ENCODE measurements around the gene SPTBN4.
"Not testable (repeated sequence)": the region's sequence is repeated elsewhere in the genome, so short reads cannot be mapped to it uniquely, and the experiment has no call there.

Gene SPTBN4

GRCh38 chr19:40510526-40511115 is 43.8 kb downstream of the SPTBN4 start:
- no peak for DNase-seq

GRCh38 chr19:40511487-40511886 is 44.7 kb downstream of the SPTBN4 start:
- no peak for DNase-seq

GRCh38 chr19:40512110-40512472 is 45.3 kb downstream of the SPTBN4 start:
- no peak for DNase-seq

- no peak for DNase-seq
Observed at GRCh38 chr19:40512473-40513344, 45.9 kb downstream of the SPTBN4 start.

GRCh38 chr19:40513345-40513678 is 46.5 kb downstream of the SPTBN4 start:
- no peak for DNase-seq

- no peak for DNase-seq
Observed at GRCh38 chr19:40513741-40514315, 47.0 kb downstream of the SPTBN4 start.

- no peak for DNase-seq
Observed at GRCh38 chr19:40517248-40517647, 50.4 kb downstream of the SPTBN4 start.

GRCh38 chr19:40519352-40520322 is 52.8 kb downstream of the SPTBN4 start:
- DNase-seq = no peak

GRCh38 chr19:40521276-40521675 is 54.5 kb downstream of the SPTBN4 start:
- DNase-seq = no peak

GRCh38 chr19:40521900-40522299 is 55.1 kb downstream of the SPTBN4 start:
- not testable (repeated sequence) for DNase-seq

- DNase-seq = peak; percentile 55
Observed at GRCh38 chr19:40523322-40524047, 56.7 kb downstream of the SPTBN4 start.

GRCh38 chr19:40524133-40524549 is 57.3 kb downstream of the SPTBN4 start:
- no peak for DNase-seq

- DNase-seq = no peak
Observed at GRCh38 chr19:40524655-40525054, 57.9 kb downstream of the SPTBN4 start.

- no peak for DNase-seq
Observed at GRCh38 chr19:40525234-40526051, 58.6 kb downstream of the SPTBN4 start.

- no peak for DNase-seq
Observed at GRCh38 chr19:40528078-40528477, 61.3 kb downstream of the SPTBN4 start.

GRCh38 chr19:40528533-40529092 is 61.8 kb downstream of the SPTBN4 start:
- no peak for DNase-seq

- DNase-seq = peak; percentile 89
Observed at GRCh38 chr19:40529093-40529954, 62.5 kb downstream of the SPTBN4 start.

- DNase-seq = no peak
Observed at GRCh38 chr19:40530091-40530901, 63.5 kb downstream of the SPTBN4 start.

- DNase-seq = no peak
Observed at GRCh38 chr19:40533508-40533907, 66.7 kb downstream of the SPTBN4 start.
